OCI-LY7 (cell line): ENCODE measurements around the gene KAT2A. TPM values are rescaled to one million over a fixed set of nuclear protein-coding genes. Genes with fewer than 3 reads are reported as not detected.

ENCODE experiments used
- BruUV-seq: library from RNA; stranded (reverse); fragments of 400-500 nt; replicated peaks from 2 replicates; lab custom pipeline; 2021; lab: Mats Ljungman, UMichigan
- CTCF ChIA-PET: fragments of 300-600 bp; sonication (Branson Sonifier 250); formaldehyde crosslinking; loops from one replicate; lab custom pipeline; 2022; ENCODE audit warnings: antibody characterized with exemption; ENCODE audit not compliant: unreplicated experiment; lab: Charles Lee
- POLR2A ChIA-PET: fragments of 300-600 bp; sonication (Branson Sonifier 250); formaldehyde crosslinking; loops from one replicate; lab custom pipeline; 2022; ENCODE audit warnings: antibody characterized with exemption; lab: Charles Lee
- DNase-seq: peaks from one replicate; pipeline ENCODE4 v3.0.0-alpha.2; 2015; ENCODE audit warnings: low spot score
- H2AFZ ChIP-seq: fragments of 200-600 bp; sonication (generic), shearing (Covaris generic); 2 replicates; pipeline ENCODE4 v1.6.1; 2014; ENCODE audit warnings: mild to moderate bottlenecking, antibody characterized with exemption, low read length, moderate library complexity
- H3K27ac ChIP-seq: fragments of 200-600 bp; sonication (generic); 2 replicates; pipeline ENCODE4 v1.5.1; 2014; ENCODE audit warnings: mixed run types, low read depth, mild to moderate bottlenecking, moderate library complexity, low read length, inconsistent platforms; ENCODE audit not compliant: poor library complexity, severe bottlenecking
- H3K36me3 ChIP-seq: fragments of 200-600 bp; sonication (generic); 2 replicates; pipeline ENCODE4 v1.6.1; 2014; ENCODE audit warnings: mild to moderate bottlenecking, antibody characterized with exemption, low read length, moderate library complexity, mixed read lengths; ENCODE audit not compliant: insufficient read depth
- H3K4me1 ChIP-seq: fragments of 200-600 bp; sonication (generic); 2 replicates; pipeline ENCODE4 v1.5.1; 2014; ENCODE audit warnings: mild to moderate bottlenecking, low read length; ENCODE audit not compliant: insufficient read depth, poor library complexity, severe bottlenecking
- H3K4me2 ChIP-seq: fragments of 200-600 bp; sonication (generic); 2 replicates; pipeline ENCODE4 v1.6.1; 2014; ENCODE audit warnings: mild to moderate bottlenecking, low read length
- H3K4me3 ChIP-seq: fragments of 200-600 bp; sonication (generic); 2 replicates; pipeline ENCODE4 v1.5.1; 2014; ENCODE audit warnings: mild to moderate bottlenecking, low read depth, low read length; ENCODE audit not compliant: poor library complexity, severe bottlenecking
- H3K79me2 ChIP-seq: fragments of 200-600 bp; sonication (generic); 2 replicates; pipeline ENCODE4 v1.6.1; 2016; ENCODE audit warnings: low read depth, mild to moderate bottlenecking, low read length, moderate library complexity, mixed read lengths; ENCODE audit not compliant: insufficient read depth
- H3K9me2 ChIP-seq: fragments of 200-600 bp; sonication (generic); 2 replicates; pipeline ENCODE4 v1.6.1; 2016; ENCODE audit warnings: mild to moderate bottlenecking, low read length, mixed read lengths; ENCODE audit not compliant: insufficient read depth
- H3K9me3 ChIP-seq: fragments of 200-600 bp; sonication (generic); 2 replicates; pipeline ENCODE4 v1.6.1; 2014; ENCODE audit warnings: mild to moderate bottlenecking, mixed run types, low read length, mixed read lengths
- H4K20me1 ChIP-seq: fragments of 200-600 bp; sonication (generic); 2 replicates; pipeline ENCODE4 v1.6.1; 2014; ENCODE audit warnings: mild to moderate bottlenecking, antibody characterized with exemption, low read length, moderate library complexity, mixed read lengths; ENCODE audit not compliant: insufficient read depth
- CTCF ChIP-seq: fragments of 200-600 bp; sonication (generic); conservative IDR thresholded peaks from 2 replicates; pipeline ENCODE4 v1.5.1; 2014; ENCODE audit warnings: mild to moderate bottlenecking, antibody characterized with exemption, low read length, moderate library complexity, mixed read lengths
- EZH2phosphoT487 ChIP-seq: fragments of 200-600 bp; sonication (generic); IDR thresholded peaks from 2 replicates; pipeline ENCODE4 v1.6.1; 2018; ENCODE audit warnings: low read depth, borderline replicate concordance, mild to moderate bottlenecking, mixed run types, antibody characterized with exemption, low read length, moderate library complexity, mixed read lengths
- intact Hi-C: fragments of 100-400 bp; cut with micrococcal nuclease; formaldehyde crosslinking; loops from one replicate; pipeline ENCODE4 v1.10.0; 2022; ENCODE audit not compliant: unreplicated experiment
- total RNA-seq, 2 experiments: library from RNA; depleted of rRNA in 1 of 2; stranded (reverse); fragments of >200 nt in 1 of 2; shearing (Covaris generic) in 1 of 2; gene quantifications; 2 replicates each; pipeline ENCODE4 v1.2.3, GENCODE V29; 2014 to 2022

KAT2A gene
- total RNA-seq, 2 experiments from 2014 or later = 73.0 to 89.8 TPM

DNA sequence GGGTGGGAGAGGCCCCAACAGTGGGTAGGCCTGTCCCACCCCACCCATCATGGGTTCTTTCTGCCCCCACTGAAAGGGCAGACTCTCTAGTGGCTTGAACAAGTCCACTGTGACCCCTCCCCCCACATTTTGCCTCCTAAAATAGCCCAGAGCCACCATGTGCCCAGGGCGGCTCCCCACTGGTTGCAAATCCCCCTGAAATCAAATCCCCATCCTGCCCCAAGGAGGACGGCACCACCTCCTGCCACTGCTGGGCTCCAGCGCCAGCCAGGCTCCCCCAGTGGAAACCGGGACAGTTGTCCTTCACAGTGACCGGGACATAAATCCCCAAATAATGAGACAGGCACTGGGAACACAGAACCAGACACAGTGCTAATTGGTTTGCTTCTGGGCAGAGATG, 43.4 kb downstream of the KAT2A start:
- no peak for DNase-seq
- no peaks in the 10 kb centered on the region for H3K9me2 ChIP-seq
- intact Hi-C loops = no loop called here
- no peaks in the 10 kb centered on the region for H3K9me3 ChIP-seq
- H2AFZ ChIP-seq = no peak overlapping the region
- no peaks in the 10 kb centered on the region for H3K36me3 ChIP-seq
- peaks cover 4% of the 10 kb centered on the region for H3K4me1 ChIP-seq
- no peak overlapping the region for H3K4me3 ChIP-seq
- CTCF ChIA-PET = no interaction called here
- H4K20me1 ChIP-seq = no peaks in the 10 kb centered on the region
- H3K79me2 ChIP-seq = no peaks in the 10 kb centered on the region
- POLR2A ChIA-PET = no interaction called here
- no peak overlapping the region for H3K4me2 ChIP-seq
- no peak for TF ChIP-seq EZH2phosphoT487
- TF ChIP-seq CTCF = no peak
- no TSS peak for BruUV-seq
- no peak overlapping the region for H3K27ac ChIP-seq

DNA sequence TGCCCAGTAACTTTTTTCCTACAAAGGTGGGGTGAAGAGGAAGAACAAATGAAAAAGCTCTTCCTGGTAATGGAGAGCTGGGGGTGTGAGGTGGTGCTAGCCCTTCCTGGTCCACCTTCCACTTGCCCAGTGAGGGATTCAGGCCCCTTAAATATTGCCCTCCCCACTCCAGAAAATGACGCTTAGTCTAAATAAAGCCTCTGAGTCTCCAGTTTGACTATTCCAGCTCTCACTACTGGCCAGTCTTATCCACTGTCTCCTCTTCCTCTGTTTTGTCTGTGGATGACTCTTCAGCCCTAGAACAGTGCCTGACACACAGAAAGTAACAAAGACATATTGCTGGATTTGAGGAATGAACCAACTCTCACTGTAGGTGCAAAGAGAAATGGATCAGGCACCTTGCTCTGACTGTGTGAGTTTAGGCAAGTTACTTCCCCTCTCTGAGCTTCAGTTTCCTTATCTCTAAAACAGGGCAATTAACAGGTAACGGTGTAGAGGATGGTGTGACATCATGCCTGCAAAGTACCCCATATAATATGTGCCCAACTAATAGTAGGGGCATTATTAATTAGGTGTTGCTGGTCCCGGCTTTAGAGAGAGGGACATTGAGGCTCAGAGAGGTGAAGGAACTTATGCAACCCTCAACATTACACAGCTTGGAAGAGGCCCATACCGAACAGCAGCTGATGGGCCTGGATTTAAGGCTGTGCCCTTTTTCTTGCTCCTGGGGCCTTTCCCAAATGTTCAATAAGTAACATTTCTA, 44.2 kb downstream of the KAT2A start:
- no peak for TF ChIP-seq EZH2phosphoT487
- TF ChIP-seq CTCF = no peak
- no peaks in the 10 kb centered on the region for H3K9me2 ChIP-seq
- no peak overlapping the region for H3K4me2 ChIP-seq
- peaks cover 8% of the 10 kb centered on the region for H3K4me1 ChIP-seq
- H2AFZ ChIP-seq = no peak overlapping the region
- H3K9me3 ChIP-seq = no peaks in the 10 kb centered on the region
- H3K27ac ChIP-seq = no peak overlapping the region
- POLR2A ChIA-PET = interaction anchor here (0.7 kb wide), 1 partner anchor 8 kb away, joined by 3 read pairs; no protein-coding TSS in a partner anchor
- no peaks in the 10 kb centered on the region for H4K20me1 ChIP-seq
- intact Hi-C loops = no loop called here
- no TSS peak for BruUV-seq
- no peaks in the 10 kb centered on the region for H3K79me2 ChIP-seq
- H3K36me3 ChIP-seq = no peaks in the 10 kb centered on the region
- no peak for DNase-seq
- no peak overlapping the region for H3K4me3 ChIP-seq
- CTCF ChIA-PET = no interaction called here

DNA sequence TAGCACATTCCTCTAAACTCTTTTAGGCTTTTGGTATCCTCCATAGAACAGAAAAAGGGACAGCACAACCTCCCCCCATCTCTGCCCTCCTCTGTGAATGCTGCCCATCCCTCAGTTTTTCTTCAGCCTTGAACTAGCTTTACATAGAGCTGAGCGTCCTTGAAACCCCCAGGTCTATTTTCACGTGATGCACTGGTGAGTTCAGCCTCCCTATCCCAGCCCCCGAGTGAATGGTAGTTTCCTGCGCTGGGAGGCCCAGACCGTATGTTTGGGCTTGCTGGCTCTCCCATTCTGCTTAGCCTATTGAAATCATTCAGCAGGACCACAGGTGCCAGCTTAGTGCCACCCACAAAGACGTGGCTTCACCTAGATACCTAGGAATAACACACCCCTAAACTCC, 45.4 kb downstream of the KAT2A start:
- TF ChIP-seq EZH2phosphoT487 (no peak), CTCF (no peak)
- ChIA-PET CTCF (no interaction called here), POLR2A (interaction anchor here (0.7 kb wide), 1 partner anchor 36 kb away, joined by 7 read pairs; no protein-coding TSS in a partner anchor)
- no peak overlapping the region for H2AFZ ChIP-seq
- no peak overlapping the region for H3K4me2 ChIP-seq
- no peaks in the 10 kb centered on the region for H3K9me2 ChIP-seq
- H4K20me1 ChIP-seq = no peaks in the 10 kb centered on the region
- intact Hi-C loops = no loop called here
- BruUV-seq = no TSS peak
- H3K36me3 ChIP-seq = no peaks in the 10 kb centered on the region
- no peak overlapping the region for H3K27ac ChIP-seq
- H3K9me3 ChIP-seq = no peaks in the 10 kb centered on the region
- no peak for DNase-seq
- H3K4me3 ChIP-seq = no peak overlapping the region
- H3K79me2 ChIP-seq = no peaks in the 10 kb centered on the region
- H3K4me1 ChIP-seq = peaks cover 16% of the 10 kb centered on the region
